ENCODE data around the gene EDEM2.
"Not testable (repeated sequence)": the region's sequence is repeated elsewhere in the genome, so short reads cannot be mapped to it uniquely, and the experiment has no call there.

Gene EDEM2, protein sequence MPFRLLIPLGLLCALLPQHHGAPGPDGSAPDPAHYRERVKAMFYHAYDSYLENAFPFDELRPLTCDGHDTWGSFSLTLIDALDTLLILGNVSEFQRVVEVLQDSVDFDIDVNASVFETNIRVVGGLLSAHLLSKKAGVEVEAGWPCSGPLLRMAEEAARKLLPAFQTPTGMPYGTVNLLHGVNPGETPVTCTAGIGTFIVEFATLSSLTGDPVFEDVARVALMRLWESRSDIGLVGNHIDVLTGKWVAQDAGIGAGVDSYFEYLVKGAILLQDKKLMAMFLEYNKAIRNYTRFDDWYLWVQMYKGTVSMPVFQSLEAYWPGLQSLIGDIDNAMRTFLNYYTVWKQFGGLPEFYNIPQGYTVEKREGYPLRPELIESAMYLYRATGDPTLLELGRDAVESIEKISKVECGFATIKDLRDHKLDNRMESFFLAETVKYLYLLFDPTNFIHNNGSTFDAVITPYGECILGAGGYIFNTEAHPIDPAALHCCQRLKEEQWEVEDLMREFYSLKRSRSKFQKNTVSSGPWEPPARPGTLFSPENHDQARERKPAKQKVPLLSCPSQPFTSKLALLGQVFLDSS

DNA sequence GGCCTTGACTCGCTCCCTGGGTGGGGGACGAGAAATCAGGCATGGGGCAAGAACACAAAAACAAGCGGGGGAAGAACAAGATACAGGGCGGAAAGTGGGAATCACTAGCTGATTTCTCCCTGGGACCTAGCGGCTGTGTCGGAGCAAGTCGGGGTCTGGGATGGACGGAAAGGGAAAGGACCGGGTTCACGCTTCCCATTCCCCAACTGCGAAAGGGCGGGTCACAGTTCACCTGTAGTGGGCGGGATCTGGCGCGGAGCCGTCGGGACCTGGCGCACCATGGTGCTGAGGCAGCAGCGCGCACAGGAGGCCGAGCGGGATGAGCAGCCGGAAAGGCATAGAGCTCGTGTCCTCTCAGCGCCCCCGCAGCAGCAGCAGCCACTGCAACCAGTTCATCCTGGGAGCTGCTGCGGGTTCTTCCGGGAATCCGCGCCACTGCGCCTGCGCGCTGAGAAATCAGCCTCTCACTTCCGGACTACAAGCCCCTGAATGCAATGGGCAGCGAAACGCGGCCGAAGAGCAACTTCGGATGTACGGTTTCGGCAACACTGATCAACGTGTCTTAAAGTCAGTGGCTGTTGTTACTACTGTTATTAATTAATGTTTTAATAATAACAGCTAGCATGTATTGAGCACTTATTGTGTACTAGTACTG is at the start of gene EDEM2:
Gene EDEM2 (minus strand): TSS at position 417 of the 655 bp plus-strand sequence. CDS start 78 bp downstream, at position 339.
- peak; percentile 86 to 90 for DNase-seq (ENCODE audit: low read depth in 2 of 2)

DNA sequence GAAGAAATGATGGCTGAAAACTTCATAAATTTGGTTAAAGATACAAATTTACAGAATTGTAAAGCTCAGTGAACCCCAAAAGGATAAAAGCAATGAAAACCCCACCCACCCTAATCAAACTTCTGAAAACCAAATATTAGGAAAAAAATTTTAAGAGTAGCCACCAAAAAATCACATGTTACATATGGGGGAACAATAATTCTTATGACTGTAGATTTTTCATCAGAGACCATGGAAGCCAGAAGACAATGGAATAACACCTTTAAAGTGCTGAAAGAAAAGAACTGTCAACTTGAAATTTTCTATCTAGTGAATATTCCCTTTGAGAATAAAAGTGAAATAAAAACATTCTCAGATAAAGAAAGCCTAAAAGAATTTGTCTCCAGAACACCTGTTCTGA is 49.2 kb upstream of the EDEM2 start:
- DNase-seq (ENCODE audit: low read depth in 2 of 2): no peak

DNA sequence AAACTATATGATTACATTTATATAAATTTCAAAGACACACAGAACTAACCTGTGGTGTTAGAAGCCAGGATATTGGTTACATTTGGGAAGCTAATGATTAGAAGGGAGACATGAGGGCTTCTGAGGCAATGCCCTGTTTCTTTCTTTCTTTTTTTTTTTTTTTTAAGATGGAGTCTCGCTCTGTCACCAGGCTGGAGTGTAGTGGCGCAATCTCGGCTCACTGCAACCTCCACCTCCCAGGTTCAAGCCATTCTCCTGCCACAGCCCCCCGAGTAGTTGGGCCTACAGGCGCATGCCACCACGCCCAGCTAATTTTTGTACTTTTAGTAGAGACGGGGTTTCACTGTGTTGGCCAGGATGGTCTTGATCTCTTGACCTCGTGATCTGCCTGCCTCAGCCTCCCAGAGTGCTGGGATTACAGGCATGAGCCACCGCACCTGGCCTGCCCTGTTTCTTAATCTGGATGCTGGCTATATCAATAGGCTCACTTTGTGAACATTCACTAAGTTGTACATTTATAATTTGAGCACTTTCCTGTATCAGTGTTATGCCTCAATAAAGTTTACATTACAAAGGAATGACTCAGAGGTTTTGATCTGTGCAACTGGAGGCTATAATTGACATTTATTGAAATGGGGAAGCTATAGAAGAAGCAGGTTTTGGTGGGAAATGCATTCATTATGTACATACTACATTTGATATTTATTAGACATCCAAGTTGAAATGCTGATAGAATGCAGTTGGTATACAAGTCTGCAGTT is 46.1 kb upstream of the EDEM2 start:
- DNase-seq (ENCODE audit: low read depth in 2 of 2): not testable (repeated sequence)

DNA sequence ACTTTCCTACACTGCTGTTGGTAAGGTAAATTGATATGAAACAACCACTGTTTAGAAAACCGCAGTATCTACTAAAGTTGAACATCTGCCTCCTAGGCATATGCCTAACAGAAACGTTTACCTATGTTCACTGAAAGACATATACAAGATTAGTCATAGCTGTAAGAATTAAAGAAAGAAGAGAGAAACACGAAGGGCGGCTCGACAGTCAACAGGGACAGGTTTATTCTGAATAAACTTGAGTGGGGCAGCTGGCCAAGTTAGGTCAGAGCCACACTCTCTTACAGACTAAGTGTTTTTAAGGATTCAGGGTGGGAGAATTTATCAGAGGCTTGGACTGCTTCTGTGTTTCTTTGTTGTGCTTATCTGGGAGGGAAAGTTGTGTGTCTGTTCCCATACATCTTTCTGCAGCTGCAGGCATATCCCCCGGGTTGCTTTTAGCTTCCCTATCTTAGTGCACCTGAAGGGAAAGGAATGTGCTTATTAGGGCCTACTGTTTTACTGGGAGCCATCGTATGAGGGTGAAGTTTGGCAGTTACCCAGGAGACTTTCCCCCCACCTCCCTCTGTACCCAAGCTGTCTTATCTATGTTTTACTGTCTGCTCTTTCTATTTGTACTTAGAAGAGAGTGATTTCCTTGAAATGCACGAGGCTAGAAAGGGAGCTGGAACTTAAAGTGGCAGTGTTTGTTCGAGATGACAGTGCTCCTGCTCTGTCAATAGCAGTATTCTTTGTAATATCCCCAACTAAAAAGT is 45.2 kb upstream of the EDEM2 start:
- no peak for DNase-seq (ENCODE audit: low read depth in 2 of 2)

DNA sequence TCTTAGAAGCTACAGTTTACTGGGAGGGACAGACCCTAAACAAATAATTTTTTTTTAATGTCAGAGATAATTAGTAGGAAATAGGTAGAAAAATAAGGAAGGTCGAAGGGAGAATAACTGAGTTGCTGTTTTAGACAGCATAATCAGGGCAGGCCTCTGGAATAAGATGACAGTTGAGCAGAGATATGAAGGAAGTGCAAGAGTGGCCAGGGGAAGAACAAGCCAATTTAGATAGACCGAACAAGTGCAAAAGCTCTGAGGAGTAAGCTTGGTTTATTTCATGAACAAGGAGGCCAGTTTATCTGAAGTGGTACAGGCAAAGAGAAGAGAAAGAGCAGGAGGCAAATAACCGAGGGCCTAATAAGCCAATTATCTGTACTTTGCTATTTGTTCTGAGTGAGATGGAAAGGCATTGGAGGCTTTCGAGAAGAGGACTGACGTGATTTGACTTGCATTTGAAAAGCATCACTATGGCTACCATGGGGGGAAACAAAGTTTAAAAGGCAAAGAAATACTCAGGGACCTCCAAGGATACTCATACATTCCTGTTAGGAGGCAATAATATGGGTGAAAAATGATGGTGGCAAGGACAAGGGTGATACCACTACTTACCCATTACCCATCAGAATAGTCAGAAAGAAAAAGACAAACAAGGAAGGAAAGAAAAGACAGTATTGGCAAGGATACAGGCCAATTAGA is 44.4 kb upstream of the EDEM2 start:
- no peak for DNase-seq (ENCODE audit: low read depth in 2 of 2)

DNA sequence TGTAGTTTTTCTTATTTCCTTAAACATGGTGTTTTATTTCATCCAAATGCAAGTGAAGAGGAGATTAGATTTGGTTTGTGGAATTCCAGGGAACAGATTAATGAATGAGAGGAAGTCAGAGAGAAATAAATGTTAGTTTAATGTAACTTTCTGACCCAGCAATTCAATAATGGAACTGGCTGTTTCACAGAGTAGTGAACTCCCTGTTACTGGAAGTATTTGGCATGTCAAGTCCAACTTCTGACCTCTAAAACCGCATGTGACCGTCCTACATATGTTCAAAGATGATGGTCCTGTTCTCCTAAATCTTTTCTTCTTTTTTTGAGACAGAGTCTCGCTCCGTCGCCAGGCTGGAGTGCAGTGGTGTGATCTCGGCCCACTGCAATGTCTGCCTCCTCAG is 43.4 kb upstream of the EDEM2 start:
- no peak for DNase-seq (ENCODE audit: low read depth in 2 of 2)

DNA sequence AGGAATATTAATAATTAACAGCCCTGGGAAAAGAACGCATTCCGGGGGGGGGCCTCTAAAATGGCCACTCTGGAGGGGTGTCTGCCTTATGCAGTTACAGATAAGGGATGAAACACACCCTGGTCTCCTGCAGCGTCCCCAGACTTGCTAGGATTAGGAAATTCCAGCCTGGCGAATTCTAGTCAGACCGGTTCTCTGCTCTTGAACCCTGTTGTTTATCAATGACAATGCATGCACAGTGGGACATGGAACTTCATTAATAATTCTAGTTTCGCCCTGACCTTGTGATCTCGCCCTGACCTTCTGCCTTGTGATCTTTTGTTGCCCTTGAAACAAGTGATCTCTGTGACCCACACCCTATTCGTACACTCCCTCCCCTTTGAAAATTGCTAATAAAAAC is 42.1 kb upstream of the EDEM2 start:
- DNase-seq (ENCODE audit: low read depth in 2 of 2): not testable (repeated sequence)

DNA sequence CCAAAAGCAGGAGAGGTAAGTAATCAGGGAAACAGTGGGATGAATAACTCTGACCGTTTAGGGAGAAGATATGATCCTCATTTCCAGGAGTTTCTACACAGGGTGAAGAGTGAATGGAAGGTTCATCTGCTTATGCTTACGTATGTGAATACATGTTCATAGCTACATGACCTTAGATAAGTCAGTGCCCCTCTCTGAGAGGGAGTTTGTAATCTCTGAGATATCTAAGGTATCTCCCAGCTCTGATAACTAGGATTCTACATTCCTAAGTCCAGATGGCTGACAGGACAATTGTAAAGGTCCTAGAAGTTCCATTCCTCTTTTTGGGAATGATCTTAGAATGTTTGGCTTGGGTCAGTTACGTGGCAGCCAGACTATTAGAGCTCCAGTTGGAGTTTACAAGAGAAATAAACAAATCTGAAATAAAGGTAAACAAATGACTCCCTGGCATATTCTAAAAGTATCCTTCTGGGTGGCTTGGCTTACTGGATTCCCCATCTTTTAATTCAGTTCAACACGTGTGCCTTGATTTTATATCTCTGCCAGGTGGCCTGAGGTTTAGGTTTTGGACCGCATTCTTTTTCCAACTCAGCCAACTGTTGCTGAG is 40.6 kb upstream of the EDEM2 start:
- DNase-seq (ENCODE audit: low read depth in 2 of 2): no peak

DNA sequence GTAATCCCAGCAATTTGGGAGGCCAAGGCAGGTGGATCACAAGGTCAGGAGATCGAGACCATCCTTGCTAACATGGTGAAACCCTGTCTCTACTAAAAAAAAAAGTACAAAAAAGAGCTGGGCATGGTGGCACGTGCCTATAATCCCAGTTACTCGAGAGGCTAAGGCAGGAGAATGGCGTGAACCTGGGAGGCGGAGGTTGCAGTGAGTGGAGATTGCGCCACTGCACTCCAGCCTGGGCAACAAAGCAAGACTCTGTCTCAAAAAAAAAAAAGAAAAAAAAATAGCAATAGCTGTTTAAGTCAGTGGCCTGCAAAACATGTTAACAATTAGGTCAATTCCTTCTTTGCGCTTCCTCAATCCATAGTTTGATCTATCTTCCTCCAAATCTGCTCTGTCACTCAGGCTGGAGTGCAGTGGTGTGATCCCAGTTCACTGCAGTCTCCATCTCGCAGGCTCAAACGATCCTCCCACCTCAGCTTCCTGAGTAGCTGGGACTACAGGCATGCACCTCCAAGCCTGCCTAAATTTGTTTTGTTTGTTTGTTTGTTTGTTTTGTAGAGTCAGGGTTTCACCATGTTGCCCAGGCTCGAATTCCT is 39.7 kb upstream of the EDEM2 start:
- DNase-seq (ENCODE audit: low read depth in 2 of 2): not testable (repeated sequence)

DNA sequence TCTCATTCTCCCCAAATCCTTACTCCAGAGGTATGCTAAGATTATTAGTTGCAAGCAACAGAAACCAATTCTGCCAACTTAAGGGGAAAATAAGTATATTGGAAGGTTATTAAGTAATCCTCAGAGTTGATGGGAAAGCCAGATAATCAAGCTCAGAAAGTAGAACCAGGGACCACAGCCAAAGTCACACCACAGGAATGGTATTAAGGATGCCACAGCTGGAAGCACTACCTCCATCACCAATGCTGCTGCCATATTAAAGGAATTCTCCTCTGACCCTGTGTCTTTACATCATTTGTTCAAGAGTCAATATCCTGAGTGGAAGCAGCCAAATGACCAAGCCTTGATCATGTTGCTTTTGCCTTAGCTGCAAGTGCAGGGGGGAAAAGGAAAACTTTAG is 34.6 kb upstream of the EDEM2 start:
- DNase-seq (ENCODE audit: low read depth in 2 of 2): no peak

DNA sequence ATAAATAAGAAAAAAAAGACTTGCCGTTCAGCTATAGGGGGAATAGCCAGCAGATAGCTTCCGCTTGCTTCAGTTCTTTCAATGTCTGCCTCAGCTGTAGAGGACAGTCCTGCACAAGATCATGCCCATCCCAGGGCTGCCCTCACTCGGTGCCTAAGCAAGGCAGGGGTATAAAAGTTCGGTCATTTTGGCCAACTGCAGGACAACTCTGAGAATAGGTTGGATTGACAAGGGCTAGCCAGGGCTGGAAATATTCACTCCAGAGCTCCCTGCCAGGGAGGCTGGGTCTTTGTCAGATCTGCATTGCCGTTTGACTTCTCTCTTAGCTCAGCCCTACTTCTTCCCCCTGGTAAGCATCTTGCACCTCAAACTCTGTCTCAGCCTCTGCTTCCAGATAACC is 33.1 kb upstream of the EDEM2 start:
- no peak for DNase-seq (ENCODE audit: low read depth in 2 of 2)

DNA sequence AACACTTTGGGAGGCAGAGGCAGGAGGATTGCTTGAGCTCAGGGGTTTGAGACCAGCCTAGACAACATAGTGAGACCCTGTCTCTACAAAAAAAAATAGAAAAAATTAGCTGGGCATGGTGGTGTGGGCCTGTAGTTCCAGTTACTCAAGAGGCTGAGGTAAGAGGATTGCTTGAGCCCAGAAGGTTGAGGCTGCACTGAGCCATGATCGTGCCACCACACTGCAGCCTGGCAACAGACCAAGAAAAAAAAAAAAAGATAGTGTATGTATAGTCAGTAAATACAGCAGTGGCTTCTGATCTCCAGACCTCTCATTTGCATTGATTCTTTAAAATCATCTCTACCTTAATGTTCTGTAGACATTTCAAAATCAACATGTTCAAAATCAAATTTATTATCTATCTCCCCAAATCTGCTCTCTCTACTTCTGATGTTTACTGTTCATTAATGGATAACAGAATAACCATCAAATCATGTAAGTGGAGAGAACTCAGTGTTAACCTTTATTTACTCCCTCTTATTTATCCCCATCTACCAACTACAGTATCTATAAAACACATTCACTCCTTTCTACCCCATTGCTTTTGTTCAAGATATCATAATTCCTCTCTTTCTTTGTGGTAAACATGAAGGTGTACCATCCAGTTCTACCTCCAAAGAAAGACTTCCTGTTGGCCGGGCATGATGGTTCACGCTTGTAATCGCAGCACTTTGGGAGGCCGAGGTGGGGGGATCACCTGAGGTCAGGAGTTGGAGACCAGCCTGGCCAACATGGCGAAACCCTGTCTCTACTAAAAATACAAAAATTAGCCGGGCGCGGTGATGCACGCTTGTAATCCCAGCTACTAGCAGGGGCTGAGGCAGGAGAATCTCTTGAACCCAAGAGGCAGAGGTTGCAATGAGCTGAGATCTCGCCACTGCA is 32.4 kb upstream of the EDEM2 start:
- DNase-seq (ENCODE audit: low read depth in 2 of 2): no peak

DNA sequence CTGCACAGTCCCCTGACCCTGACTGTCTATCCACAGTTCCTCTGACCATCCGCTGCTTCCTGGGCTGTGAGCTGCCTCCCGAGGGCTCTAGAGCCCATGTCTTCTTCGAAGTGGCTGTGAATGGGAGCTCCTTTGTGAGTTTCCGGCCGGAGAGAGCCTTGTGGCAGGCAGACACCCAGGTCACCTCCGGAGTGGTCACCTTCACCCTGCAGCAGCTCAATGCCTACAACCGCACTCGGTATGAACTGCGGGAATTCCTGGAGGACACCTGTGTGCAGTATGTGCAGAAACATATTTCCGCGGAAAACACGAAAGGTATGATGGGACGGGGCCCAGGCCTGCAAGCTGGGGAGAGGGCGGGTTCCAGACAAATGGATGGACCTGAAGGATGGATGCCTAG is 29.0 kb upstream of the EDEM2 start:
- no peak for DNase-seq (ENCODE audit: low read depth in 2 of 2)

DNA sequence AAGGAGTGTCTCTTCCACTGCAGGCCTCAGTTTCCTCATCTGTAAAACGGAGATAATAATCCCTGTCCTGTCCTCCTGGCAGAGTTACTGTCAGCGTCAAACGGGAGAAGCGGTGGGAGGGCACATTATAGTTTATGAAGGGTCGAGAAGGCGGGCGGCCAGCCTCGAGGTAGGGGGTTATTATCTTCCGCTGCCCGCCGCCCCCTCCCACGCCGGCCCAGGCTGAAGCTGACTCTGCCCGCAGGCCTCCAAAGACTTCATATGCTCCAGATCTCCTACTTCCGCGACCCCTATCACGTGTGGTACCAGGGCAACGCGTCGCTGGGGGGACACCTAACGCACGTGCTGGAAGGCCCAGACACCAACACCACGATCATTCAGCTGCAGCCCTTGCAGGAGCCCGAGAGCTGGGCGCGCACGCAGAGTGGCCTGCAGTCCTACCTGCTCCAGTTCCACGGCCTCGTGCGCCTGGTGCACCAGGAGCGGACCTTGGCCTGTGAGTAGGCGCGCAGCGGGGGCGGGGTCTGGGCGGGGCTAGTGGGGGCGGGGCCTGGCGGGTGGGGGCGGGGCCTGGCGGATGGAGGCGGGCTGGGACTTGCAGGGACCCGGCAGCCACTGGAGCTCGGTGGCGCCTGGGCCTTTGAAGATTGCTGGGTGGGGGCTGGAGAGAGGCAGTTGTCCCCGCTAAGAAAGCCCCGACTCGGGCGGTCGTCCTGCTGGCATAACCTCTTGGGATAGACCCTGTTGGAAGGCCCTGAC is 27.5 kb upstream of the EDEM2 start:
- no peak for DNase-seq (ENCODE audit: low read depth in 2 of 2)

DNA sequence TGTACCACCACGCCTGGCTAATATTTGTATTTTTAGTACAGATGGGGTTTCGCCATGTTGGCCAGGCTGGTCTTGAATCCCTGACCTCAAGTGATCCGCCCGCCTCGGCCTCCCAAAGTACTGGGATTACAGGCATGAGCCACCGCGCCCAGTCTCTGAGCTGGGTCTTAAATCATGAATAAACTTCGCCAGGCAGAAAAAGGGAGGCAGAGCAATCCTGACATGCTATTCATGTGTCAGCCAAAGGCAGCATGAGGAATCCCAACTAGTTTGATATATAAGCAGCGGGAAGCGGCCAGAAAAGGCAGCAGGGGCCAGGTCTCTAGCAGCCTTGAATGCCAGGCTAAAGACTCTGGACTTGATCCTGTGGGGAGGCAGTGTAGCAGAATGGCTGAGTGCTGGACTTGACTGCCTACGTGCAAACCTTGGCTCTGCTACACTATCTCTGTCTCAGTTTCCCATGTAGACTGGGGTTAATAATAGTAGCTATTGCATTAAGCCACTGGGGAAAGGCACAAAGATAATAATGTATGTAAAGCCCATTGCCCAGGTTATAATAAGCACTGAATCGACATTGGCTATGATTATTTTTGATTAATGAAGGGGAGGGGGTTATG is 26.5 kb upstream of the EDEM2 start:
- no peak for DNase-seq (ENCODE audit: low read depth in 2 of 2)

DNA sequence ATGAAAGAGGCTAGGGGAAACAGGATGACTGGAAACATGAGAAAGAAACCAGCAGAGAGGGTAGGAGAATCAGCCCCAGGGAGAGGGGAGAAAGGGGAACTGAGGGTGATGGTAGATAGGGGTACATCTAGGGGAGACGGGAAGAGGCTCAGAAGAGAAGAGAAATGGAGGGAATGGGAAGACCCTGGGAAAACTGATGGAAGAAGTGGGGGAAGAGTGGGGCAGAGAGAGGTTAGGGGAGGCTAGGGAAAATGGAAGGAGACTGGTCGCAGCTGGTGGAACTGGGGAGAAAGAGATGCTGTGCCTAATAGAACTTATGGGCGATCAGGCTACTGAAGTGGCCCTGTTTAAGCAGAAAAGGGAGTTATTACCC is 25.3 kb upstream of the EDEM2 start:
- DNase-seq (ENCODE audit: low read depth in 2 of 2): no peak

DNA sequence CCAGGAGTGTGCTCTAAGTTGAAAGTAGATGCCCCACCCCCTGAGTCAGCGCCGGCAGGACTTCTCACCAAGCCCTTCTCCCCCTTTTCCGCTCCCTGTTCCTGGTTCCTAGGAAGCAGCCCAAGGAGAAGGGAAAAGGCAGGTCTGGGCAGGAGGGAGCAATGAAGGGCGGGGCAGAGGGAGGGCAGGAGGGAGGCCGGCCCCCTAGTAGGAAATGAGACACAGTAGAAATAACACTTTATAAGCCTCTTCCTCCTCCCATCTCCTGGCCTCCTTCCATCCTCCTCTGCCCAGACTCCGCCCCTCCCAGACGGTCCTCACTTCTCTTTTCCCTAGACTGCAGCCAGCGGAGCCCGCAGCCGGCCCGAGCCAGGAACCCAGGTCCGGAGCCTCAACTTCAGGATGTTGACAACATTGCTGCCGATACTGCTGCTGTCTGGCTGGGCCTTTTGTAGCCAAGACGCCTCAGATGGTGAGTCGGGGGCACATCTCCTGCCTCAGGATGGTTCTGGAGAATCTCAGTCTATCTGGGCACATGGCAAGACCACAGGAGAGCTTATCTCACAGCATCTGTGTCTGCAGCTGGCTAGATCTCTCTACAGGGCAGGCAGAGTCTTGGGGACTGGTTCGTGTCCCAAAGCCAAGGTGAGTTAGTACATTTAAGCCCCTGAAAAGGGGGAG is 24.8 kb upstream of the EDEM2 start, which contains the start of gene PROCR:
Gene PROCR (plus strand): TSS at position 320 of the 681 bp plus-strand sequence. CDS start 83 bp downstream, at position 403.
- DNase-seq (ENCODE audit: low read depth in 2 of 2): peak in 1 of 2 donors; percentile 11

Measured in stimulated activated CD4-positive, alpha-beta T cell treated with anti-CD3 and anti-CD28 coated beads, Interleukin-4, amount 100 ng/mL, for 48 hours (primary cell).